ENCODE data around the gene HHIPL1. TPM values are rescaled to one million over a fixed set of nuclear protein-coding genes. Genes with fewer than 3 reads are reported as not detected.

The HHIPL1 gene
- total and polyA plus RNA-seq, 2 of the 8 experiments (the other 6 are each of a cell fraction or from before 2014, with no cell fraction given): 1.5 to 2.6 TPM

DNA sequence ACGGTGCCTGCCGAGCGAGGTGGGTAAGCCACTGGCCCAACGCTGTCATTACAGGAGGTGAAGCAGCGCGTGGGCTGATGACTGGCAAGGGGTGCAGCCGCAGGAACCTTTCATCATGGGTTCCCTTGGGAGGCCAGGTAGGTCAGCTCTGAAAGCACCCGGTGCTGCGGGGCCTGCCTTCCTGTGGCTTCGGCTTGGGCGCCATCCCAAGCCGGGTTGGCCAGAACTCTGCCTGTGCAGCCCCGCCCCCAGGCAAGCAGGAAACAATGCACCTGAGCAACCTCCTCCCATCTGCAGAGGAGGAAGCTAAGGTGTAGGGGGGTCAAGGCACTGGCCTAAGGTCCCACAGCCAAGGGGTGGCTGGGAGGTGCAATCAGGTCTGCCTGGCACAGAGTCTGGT lies 20.0 kb upstream of the HHIPL1 start:
- Histone ChIP-seq H2AK5ac (ENCODE audit: low read depth, low read length) (no peak overlapping the region), H3K27me3 (replicated peaks in 1 of 4; ENCODE audit: control insufficient read depth in 3 of 4, extremely low read depth in 1 of 4, insufficient read depth in 3 of 4, low read length in 3 of 4) (no peaks in the 10 kb centered on the region; a peak in 1 of 7 replicates), H2BK20ac (ENCODE audit: low read length) (no peak overlapping the region), H4K20me1 (replicated peaks in 1 of 2; ENCODE audit: control insufficient read depth in 1 of 2, insufficient read depth in 2 of 2, low read length in 2 of 2) (peaks cover 0 to 4% of the 10 kb centered on the region in 2 experiments), H3K18ac (ENCODE audit: extremely low read depth, low read length) (no peak overlapping the region), H2AFZ (ENCODE audit: low read length) (no peak overlapping the region), H2BK5ac (ENCODE audit: low read depth, low read length) (peak overlapping the region; percentile 71), H3K79me1 (ENCODE audit: low read depth, low read length) (no peaks in the 10 kb centered on the region), H3K36me3 (ENCODE audit: control insufficient read depth in 2 of 4, insufficient read depth in 4 of 4, low read length in 3 of 4) (no peaks in the 10 kb centered on the region), H3K9me3 (ENCODE audit: insufficient read depth in 2 of 2, low read depth in 1 of 2, low read length in 1 of 2) (no peaks in the 10 kb centered on the region), H2BK15ac (ENCODE audit: low read length) (peak overlapping the region; percentile 29; the same call in 1 of the 2 replicates), H2BK120ac (replicated peaks; ENCODE audit: low read depth, low read length) (no peak overlapping the region), H4K8ac (ENCODE audit: extremely low read depth, insufficient read depth, low read length) (no peak overlapping the region), H3K27ac (ENCODE audit: low read depth, low read length) (no peak overlapping the region), H3K23ac (ENCODE audit: insufficient read length) (no peak overlapping the region), H3K4ac (replicated peaks; ENCODE audit: insufficient read length, low read depth, low read length) (peak overlapping the region; percentile 66), H2BK12ac (ENCODE audit: low read depth, low read length) (peak overlapping the region; percentile 60; the same call in 1 of the 2 replicates), H4K91ac (replicated peaks; ENCODE audit: insufficient read length, low read length) (peak overlapping the region; percentile 77), H3K4me1 (replicated peaks in 1 of 4; ENCODE audit: control insufficient read depth in 3 of 4, insufficient read depth in 4 of 4, low read length in 3 of 4) (peaks cover 0 to 5% (median 1%) of the 10 kb centered on the region in 4 experiments; a peak in 4 of 7 replicates), H3K14ac (ENCODE audit: insufficient read length) (no peak overlapping the region), H3K79me2 (ENCODE audit: control insufficient read depth in 1 of 2, insufficient read depth in 2 of 2, low read length in 2 of 2) (no peaks in the 10 kb centered on the region), H4K5ac (ENCODE audit: insufficient read length, low read depth, low read length) (peak overlapping the region; percentile 12), H3K4me3 (ENCODE audit: extremely low read depth in 1 of 4, insufficient read depth in 2 of 4, low read depth in 3 of 4, low read length in 4 of 4) (no peak overlapping the region), H3K4me2 (ENCODE audit: insufficient read depth in 1 of 2, low read depth in 2 of 2, low read length in 2 of 2) (no peak overlapping the region), H3K56ac (replicated peaks; ENCODE audit: insufficient read length, low read depth, low read length) (no peak overlapping the region), H3K23me2 (ENCODE audit: low read depth, low read length) (peaks cover 5% of the 10 kb centered on the region; the same call in 1 of the 2 replicates), H3K9ac (replicated peaks in 1 of 4; ENCODE audit: extremely low read depth in 1 of 4, low read depth in 3 of 4, low read length in 3 of 4) (no peak overlapping the region)
- ChIA-PET CTCF (ENCODE audit: partially characterized antibody) (interaction anchor here (0.9 to 3.7 kb wide), 6 partner anchors 22 to 108 kb away, joined by 3 to 22 read pairs (median 3); no protein-coding TSS in a partner anchor), POLR2A (ENCODE audit: partially characterized antibody) (no interaction called here)
- FAIRE-seq (no peak), DNase-seq (ENCODE audit: low read depth in 1 of 2, low spot score in 2 of 2) (no peak)
- WGBS, 2 experiments (ENCODE audit: extremely low coverage in 1 of 2, insufficient coverage in 1 of 2, insufficient read length in 1 of 2, insufficient replicate concordance in 2 of 2, low coverage in 1 of 2, low lambda C conversion rate in 2 of 2, missing lambda C conversion rate in 1 of 2): 88% methylated on average over 13 of the region's 13 CpGs; no CpG with 5 or more reads in 1 of the 2 experiments
- TF ChIP-seq SP4 (IDR thresholded peaks at IDR 0.05; ENCODE audit: low read length) (no peak), EGR1 (IDR thresholded peaks at IDR 0.05; ENCODE audit: borderline replicate concordance, low read depth, low read length) (no peak), CBX5 (IDR thresholded peaks at IDR 0.05; ENCODE audit: low read depth, low read length) (no peak), CTBP2 (IDR thresholded peaks at IDR 0.05; ENCODE audit: borderline replicate concordance, insufficient read depth, insufficient read length, low read length) (no peak), ASH2L (IDR thresholded peaks at IDR 0.05; ENCODE audit: low read length) (no peak), RBBP5 (IDR thresholded peaks at IDR 0.05; ENCODE audit: borderline replicate concordance, low read depth, low read length) (no peak), BACH1 (IDR thresholded peaks at IDR 0.05; ENCODE audit: low read length) (no peak)
- TF ChIP-seq, protein P1, sequence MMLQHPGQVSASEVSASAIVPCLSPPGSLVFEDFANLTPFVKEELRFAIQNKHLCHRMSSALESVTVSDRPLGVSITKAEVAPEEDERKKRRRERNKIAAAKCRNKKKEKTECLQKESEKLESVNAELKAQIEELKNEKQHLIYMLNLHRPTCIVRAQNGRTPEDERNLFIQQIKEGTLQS (IDR thresholded peaks at IDR 0.05; ENCODE audit: insufficient read depth, low read depth, low read length): no peak

Measured in H1 (cell line).